Stimulated activated CD8-positive, alpha-beta memory T cell treated with anti-CD3 and anti-CD28 coated beads, Interleukin-4, amount 100 ng/mL, for 4 hours (primary cell): ENCODE measurements around the gene OR13J1.

Experiments used
- DNase-seq, 2 donors: peaks; one replicate each; pipeline ENCODE4 v3.0.0-alpha.2; 2020; ENCODE audit warnings: low read depth in 2 of 2, low spot score in 1 of 2

OR13J1 gene

DNA sequence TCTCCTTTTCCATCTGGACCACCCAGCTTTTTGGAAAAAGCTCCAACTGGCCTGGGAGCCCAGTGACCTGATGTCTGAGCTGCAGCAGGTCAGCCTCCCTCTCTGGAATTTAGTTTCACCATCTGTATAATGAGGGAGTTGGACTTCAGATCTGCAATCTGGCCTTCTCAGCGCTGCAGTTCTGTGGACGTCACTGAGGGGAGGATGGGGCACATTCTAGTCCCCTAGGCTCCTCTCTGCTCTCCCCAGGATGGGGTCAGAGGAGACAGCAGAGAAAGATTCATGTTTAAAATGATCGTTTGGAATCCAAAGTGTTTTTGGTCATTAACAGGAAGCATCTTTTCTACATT lies 10.2 kb downstream of the OR13J1 start:
- no peak for DNase-seq

DNA sequence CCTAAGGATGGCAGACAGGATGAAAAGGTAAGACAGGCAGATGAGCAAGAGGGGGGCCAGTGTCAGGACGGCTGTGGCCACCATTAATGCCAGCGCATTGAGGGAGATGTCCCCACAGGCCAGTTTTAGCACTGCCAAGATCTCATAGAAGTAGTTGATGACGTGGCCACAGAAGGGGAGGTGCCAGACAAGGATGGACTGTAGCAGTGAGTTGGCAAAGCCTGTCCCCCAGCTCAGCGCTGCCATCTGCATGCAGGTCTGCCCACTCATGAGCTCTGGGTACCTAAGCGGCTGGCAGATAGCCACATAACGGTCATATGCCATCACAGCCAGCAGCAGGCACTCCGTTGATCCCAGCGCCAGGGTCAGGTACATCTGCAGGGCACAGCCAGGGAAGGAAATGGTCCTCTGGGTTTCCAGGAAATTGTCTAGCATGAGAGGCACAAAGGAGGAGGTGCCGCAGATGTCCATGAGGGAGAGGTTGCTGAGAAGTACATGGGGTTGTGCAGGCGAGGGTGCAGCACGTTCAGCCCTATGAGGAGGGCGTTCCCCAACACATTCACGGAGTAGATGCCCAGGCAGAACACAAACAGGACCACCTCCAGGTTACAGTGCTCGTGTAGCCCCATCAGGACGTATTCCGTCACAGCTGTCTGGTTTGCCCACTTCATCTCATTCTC lies 10.8 kb downstream of the OR13J1 start:
- DNase-seq, result no peak

DNA sequence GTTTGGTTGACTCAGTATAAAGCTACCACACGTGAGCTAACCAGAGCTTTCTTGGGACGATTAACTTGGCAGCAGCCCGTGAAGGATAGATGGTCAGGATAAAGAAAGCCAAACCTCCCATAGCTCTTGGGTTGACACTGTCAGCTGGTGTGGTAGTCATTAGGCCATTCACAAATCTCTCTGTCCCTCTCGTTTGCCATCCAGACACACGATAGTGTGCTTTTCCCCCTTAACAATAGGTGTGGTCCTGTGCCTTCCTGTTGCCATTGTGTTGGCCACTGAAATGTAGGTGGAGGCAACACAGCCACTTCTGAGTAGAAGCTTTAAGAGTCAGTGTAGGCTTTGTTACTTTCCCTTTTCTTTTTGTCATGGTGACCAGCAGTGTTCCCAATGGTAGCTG lies 11.7 kb downstream of the OR13J1 start:
- no peak for DNase-seq

DNA sequence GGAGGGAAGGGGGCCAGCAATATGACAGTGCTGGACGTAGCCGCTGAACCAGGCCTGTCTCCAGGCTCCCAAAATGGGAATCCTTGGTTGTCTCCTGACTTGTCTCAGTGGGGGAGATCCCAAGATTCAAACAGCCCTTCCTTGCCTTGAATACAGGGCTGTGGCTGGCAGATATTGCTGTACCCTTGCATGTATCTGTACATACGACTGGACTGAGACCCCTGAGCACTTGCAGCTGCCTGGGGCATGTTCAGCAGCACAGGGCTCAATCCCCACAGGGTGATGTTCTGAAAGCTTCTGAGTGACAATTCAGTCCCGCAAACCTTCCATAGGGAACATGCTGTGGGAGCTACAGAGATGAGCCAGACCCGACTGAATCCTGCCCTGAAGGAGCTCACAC lies 13.3 kb downstream of the OR13J1 start:
- DNase-seq, result no peak

DNA sequence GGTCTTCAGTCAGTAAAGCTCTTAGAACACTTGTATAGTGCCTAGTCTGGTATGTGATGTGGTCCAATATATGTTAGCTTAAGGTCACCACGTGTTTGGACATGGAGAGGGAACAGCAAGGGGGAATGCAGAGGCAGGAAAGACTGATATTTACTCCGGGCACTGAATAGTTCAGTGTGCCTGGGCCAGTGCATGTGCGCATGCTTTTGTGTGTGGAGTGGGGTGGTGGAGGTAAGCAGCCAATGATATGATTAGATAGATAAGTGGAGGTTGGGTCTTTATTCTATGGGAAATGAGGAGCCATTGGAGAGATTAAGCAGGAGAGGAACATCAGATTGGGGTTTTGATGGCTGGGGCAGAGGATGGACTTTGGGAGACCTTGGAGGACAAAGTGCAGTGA lies 14.0 kb downstream of the OR13J1 start:
- no peak for DNase-seq

DNA sequence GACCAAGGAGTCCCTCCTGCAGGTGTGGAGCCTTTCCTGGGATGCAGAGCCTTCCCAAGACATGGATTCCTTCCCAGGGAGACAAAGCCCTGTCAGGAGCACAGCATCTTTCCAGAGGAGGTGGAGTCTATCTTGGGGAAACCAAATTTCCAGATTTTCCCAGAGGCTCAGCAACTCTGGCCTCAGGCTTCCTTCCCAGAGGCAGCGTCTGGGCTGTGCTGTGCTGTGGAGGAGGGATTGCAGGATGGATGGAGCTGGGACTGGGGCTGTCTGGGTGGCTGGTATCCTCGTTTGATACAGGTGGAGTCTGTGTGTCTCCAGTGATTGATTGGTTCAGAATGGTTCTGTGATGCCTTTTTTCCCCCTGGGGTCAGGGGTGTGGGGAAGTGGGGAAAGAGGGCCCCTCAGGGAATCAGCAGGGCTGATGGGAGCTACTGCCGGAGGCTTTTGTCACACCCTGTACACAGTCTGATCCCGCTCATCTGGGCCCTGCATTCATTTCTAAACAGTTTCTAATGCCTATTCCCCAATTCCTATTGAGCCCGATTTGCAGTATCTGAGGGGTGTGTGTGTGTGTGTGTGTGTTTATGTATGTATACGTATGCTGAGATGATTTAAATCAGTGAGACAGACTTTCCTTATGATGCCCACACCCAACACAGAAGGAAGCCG lies 16.0 kb downstream of the OR13J1 start:
- DNase-seq, result no peak

DNA sequence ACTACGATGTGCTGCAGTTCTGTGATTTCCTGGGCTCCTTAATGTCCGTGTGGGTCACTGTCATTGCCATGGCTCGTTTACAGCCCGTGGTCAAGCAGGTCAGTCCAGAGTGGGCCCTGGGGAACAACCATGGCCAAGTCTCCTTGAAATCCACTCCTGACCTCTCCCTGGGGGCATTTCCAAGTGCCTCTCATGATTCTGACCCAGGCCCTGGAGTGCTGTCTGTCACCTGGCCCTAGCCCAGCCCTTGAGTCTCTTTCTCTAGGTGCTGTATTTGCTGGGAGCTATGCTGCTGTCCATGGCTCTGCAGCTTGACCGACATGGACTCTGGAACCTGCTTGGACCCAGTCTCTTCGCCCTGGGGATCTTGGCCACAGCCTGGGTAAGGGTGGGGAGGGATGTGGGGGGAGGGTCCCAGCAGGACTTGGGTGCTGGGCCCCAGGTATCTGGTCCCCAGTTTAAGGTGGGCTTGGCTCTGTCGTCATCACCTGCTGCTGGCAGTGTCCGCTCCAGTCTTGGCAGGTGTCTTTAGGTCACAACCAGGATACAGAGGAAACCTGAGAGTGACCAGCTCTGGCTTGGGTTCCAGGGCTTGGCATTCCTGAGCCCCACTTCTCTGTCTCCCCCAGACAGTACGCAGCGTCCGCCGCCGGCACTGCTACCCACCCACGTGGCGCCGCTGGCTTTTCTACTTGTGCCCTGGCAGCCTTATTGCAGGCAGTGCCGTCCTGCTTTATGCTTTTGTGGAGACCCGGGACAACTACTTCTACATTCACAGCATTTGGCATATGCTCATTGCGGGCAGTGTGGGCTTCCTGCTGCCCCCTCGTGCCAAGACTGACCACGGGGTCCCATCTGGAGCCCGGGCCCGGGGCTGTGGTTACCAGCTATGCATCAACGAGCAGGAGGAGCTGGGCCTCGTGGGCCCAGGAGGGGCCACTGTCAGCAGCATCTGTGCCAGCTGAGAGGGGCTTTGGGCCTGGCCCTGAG lies 17.0 kb downstream of the OR13J1 start:
- no peak for DNase-seq

DNA sequence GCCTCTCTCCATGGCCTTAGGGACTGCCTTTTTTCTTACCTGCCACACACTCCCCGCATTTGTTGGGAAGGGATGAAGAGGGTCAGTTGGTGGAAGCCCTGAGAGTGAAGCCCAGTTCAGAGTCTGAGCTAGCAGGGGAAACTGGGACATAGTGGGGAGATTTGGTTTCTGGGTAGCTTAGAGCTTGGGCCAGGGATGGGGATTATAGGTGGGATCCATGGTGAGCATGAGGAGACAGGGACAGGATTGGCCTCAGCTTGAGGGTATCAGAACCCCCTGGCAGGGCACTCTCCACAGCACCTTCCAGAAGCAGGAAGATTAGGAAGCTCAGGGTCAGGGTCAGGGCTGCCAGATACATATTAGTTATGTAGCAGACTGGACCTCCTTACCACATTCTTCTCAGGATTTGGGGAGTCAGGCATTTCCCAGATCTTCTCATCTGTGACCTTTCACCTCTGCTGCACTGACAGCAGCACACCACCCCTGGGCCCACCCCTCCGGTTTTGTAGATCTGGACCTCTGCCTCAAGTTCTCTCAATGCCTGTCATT lies 17.9 kb downstream of the OR13J1 start:
- no peak for DNase-seq

DNA sequence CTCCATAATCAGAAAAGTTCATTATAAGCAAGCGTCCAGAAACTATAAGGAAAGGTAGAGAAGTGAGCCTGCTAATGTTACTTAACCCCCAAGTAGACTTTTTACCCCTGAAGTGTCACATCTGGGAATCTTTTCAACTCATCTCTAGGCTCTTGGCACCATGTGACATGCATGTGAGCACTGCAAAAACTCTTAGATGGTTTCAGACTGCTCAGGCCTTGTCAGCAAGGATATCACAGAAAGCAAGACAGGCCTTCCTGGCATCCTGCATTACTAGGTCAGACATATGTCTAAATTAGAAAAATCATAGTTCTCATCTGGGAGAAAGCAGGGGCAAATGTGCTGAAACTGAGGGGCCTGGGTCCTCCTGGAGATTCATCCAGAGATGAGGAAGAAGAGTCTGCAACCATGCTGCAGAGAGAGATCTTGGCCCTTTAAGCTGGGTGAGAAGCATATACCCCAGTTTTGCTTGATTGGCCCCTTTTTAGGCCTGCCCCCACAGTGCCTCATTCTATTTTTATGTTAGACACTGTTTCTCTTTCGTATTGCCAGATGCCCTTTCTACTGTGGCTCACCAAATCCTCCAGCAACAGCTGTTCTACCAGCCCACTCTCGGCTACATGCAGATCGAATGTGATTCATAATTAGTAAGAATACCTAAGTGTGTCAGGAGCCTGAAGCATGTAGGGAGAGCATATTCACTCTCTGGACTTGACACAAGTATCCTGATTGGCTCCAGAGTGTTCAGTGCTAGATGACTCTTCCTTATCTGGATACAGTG lies 22.2 kb downstream of the OR13J1 start:
- DNase-seq, result no peak

DNA sequence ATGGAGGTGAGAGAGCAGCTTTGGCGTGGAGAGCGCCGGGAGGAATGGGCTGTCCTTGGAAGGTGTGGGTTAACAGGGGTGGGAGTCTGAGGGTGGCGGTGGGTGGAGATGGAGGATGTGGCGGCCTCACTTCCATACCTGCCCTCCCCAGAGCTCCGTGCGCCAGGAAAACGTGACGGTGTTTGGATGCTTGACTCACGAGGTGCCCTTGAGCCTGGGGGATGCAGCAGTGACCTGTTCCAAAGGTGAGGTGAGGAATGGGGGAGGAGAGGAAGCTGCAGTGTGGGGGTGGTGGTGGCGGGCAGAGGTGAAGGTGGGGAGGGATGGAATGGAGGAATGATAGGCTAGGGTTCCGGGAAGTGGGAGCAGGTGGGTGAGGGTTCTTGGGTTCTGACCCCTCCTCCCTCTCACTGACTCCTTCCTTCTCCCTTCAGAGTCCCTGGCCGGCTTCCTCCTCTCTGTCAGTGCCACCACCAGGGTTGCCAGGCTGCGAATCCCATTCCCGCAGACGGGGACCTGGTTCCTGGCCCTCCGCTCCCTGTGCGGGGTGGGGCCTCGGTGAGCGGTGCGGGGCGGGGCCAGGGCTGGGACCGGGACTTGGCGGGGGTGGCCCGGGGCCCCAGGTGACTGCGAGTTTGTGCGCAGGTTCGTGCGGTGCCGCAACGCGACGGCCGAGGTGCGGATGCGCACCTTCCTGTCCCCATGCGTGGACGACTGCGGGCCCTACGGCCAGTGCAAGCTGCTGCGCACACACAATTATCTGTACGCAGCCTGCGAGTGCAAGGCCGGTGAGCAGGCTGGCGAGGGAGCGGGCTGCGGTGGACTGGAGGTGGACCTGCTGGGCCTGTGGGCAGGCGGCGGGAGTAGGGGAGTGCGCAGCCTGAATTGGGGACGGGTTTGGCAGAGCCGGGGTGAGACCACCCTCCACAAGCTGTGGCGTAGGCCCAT lies 24.1 kb downstream of the OR13J1 start:
- DNase-seq, result no peak

DNA sequence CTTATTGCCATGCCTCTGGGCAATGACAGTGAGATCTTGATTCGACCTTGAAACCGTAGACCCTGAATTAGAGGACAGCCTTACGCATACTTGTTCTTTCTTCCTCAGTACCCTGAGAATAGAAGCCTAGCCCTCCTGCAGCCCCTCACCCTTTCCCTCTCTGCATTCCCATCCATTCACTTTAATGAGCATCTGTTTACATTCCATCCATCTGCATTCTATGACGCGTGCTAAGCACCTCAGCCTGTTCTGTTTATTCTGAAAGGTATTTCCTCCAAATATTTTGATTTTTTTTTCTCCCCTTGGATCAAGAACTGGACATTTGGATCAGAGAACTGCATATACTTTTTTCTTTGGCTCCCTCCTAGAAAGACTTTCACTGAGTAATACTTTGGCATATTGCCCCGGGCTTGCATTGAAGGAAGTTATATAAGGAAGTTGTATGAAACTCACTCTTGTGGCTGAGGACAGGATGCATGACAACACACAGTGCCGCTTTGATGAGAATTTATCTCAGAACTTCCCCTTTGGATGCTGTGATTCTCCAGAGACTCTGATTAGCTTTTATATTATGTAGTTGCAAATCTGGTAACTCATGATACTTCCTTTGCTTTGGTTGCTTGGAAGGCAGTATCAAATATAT lies 25.5 kb downstream of the OR13J1 start:
- DNase-seq, result no peak

DNA sequence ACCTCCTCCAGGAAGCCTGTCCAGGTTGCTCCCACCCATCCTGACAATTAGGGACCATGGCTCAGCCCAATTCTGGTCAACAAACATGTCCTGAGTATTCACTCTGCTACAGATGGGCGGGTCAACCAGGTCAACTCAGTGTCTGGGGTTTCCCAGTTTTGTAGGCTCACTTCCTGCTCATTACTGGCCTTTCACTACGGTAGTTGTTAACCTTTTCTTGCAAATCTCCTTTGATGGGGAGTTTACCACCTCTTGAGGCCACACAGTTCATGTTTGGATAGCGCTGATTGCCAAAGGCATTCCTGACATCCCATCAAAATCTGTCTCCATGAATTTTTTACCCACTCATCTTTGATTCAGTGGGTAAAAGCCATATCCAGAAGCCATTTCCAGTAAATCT lies 27.4 kb downstream of the OR13J1 start:
- DNase-seq, result no peak

DNA sequence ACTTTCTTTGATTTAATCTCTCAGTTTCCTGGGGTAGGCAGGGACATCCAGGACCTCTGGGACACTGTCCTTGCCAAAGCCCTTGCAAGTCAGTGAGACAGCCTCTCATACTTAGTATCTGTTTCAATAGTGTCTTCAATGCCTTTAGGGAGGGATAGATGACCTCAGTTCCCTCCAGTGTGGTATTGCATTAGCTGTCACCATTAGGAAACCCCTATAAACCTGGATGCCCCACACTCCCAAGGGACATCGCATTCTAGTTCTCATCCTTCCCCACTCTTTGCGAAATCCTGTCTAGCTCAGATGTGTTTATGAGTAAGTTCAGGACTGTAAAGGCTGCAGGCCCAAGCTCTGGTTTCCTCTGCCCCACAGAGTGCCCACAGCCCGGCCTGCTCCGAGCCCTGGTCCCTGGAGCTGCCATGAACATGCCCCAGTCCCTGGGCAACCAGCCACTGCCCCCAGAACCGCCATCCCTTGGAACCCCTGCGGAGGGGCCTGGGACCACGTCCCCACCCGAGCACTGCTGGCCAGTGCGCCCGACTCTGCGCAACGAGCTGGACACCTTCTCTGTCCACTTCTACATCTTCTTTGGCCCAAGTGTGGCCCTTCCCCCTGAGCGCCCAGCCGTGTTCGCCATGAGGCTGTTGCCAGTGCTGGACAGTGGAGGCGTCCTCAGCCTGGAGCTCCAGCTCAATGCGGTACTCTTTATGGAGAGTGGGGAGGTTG lies 28.0 kb downstream of the OR13J1 start:
- DNase-seq, result no peak

DNA sequence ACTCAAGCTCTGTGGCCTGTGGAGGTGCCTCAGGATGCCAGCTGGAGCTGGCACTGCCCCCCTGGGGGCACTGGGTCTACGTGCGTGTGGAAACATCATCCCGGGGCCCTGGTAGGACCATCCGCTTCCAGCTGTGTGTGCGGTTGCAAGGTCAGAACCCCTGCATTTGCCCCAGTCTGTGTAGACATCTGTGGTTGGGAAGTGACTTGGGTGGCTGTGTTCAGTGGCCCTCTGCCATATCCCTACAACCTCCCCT lies 28.6 kb downstream of the OR13J1 start:
- no peak for DNase-seq

DNA sequence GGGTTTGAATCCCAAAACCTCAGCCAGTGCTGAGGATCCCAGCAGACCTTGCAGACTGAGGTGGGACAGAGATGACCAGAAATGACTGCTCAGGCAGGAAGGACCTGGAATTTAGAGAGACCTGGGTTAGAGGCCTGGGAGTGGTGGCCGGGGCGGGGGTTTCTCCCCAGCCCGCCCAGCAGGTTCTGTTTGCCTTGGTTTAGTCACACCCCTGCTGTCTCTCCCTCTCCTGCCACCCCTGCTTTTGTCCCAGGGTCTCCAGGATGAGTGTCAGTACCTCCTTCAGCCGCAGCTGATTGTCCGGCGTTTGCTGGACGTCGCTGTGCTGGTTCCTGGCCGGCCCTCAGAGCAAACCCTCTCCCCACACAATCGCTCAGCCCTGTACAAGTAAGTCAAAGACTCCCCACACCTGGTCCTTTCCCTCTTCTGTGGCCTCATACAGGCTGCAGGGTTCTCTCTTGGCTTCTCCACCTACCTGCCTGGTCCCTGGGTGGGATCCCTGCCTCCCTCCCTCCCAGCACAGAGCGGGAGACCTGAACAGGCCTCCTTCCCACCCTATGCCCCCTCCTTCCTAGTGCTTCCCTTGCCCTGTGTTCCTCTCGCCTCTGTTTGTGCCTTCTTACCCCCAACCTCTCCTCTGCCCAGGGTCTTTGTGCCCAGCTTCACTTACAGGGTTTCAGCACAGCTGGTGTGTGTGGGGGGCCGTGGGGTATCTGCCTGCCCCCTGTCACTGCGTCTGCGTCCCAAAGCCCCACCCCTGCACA lies 29.1 kb downstream of the OR13J1 start:
- DNase-seq, result no peak

DNA sequence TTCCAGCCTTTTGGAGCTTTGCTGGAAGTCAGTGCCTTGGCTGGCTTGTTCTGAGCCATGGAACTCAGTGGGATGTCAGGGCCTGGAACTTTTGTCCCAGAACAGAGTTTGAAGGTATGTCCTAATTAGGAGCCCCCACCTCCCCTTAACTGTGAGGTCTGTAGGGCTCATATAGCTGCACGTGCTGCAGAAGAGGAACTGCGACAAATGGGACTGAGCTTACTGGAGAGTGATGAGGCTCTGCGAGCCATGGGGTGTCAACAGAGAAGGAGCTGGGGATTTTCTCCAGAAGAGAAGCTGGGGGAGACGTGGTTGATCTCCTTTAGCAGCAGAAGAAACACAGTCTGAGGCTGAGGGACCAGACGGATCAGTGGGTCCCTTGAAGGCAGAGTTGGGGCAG lies 30.3 kb downstream of the OR13J1 start:
- DNase-seq, result no peak

DNA sequence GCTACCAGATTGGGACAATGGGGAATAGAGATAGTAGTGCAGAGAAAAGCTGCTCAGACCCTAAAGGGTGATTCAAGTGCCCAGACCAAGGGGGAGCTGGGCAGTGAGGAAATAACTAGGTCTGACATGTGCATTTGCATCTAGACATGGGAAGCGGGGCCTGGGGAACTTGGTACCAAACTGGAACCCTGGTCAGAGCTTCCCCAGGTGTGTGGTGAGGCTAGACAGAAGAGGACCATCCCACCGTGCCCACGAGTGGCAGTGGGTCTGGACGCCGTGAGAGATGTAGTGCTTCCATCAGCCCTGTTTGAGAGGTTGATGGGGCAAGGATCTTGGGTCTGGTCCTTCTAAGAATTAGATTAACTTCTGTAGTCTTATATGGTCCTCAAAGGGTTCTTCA lies 33.6 kb downstream of the OR13J1 start:
- DNase-seq, result no peak

DNA sequence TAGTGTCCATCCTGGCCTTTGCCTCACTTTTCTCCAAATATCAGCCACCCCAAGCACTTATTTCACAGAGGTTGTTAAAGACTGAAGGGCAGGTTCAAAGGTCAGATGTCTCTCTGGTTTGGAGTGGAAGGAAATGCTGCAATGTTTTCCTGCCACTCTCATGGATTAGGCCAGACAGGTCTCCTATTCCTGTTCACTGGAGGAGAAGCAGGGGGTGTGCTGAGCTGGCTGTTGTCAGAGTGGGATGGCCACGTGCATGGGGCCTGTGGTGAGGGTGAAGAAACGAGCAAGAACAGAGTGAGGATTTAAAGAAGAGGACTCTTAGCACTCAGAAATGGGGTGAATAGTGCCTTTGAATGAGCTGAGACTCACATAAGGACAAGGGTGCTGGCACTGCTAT lies 34.4 kb downstream of the OR13J1 start:
- no peak for DNase-seq
